ENCODE data around the gene KRT14. TPM values are rescaled to one million over a fixed set of nuclear protein-coding genes. Genes with fewer than 3 reads are reported as not detected.
"Not testable (repeated sequence)": the region's sequence is repeated elsewhere in the genome, so short reads cannot be mapped to it uniquely, and the experiment has no call there.

The KRT14 gene
- total RNA-seq, 1 experiment from 2014 or later = 0.15 TPM

GRCh38 chr17:41579484-41580243 is 7.0 kb downstream of the KRT14 start:
- intact Hi-C loops (cut with micrococcal nuclease) = loop anchor here (2.0 kb wide), 1 partner anchor 69 kb away; no protein-coding TSS in a partner anchor
- no TSS peak for BruUV-seq (replicated peaks)
- H3K9ac ChIP-seq (ENCODE audit: low read length) = no peak overlapping the region
- no peaks in the 10 kb centered on the region for H3K79me2 ChIP-seq (ENCODE audit: low read length)
- peak overlapping the region; percentile 36; the same call in 1 of the 2 replicates for H3K4me2 ChIP-seq (ENCODE audit: low read length)
- H4K20me1 ChIP-seq (ENCODE audit: low read length) = no peaks in the 10 kb centered on the region
- DNase-seq = peak; percentile 87
- no peaks in the 10 kb centered on the region for H3K9me3 ChIP-seq (ENCODE audit: low read length)
- no peak overlapping the region for H2AFZ ChIP-seq (ENCODE audit: low read length)
- H3K27ac ChIP-seq (ENCODE audit: low read length) = peak overlapping the region; percentile 6; the same call in 1 of the 2 replicates
- CTCF ChIA-PET = interaction anchor here (0.6 to 0.9 kb wide), 4 partner anchors 75 to 207 kb away, joined by 3 to 19 read pairs (median 4); partner anchors contain the start of gene JUP
- peak; percentile 81 for ATAC-seq
- TF ChIP-seq CTCF (conservative IDR thresholded peaks at IDR 0.05; ENCODE audit: low read depth, low read length) = peak; percentile 65
- TF ChIP-seq EZH2 (IDR thresholded peaks at IDR 0.05; ENCODE audit: low read length, unreplicated experiment) = no peak
- no peaks in the 10 kb centered on the region for H3K9me2 ChIP-seq (replicated peaks; ENCODE audit: low read length)
- H3K4me3 ChIP-seq (ENCODE audit: low read length) = no peak overlapping the region
- H3F3A ChIP-seq (ENCODE audit: low read length, unreplicated experiment) = no peaks in the 10 kb centered on the region
- H3K4me1 ChIP-seq (ENCODE audit: insufficient read depth, low read length) = peaks cover 29% of the 10 kb centered on the region
- no peaks in the 10 kb centered on the region for H3K27me3 ChIP-seq (ENCODE audit: low read length)
- POLR2A ChIA-PET (ENCODE audit: unreplicated experiment) = interaction anchor here (0.6 kb wide), 1 partner anchor 69 kb away, joined by 15 read pairs; no protein-coding TSS in a partner anchor
- H3K36me3 ChIP-seq (ENCODE audit: low read depth, low read length) = no peaks in the 10 kb centered on the region

- H3K9me3 ChIP-seq (ENCODE audit: low read length) = no peaks in the 10 kb centered on the region
- H3K9ac ChIP-seq (ENCODE audit: low read length) = no peak overlapping the region
- no peaks in the 10 kb centered on the region for H4K20me1 ChIP-seq (ENCODE audit: low read length)
- H3K4me3 ChIP-seq (ENCODE audit: low read length) = no peak overlapping the region
- H3K27me3 ChIP-seq (ENCODE audit: low read length) = no peaks in the 10 kb centered on the region
- ATAC-seq (no peak), DNase-seq (no peak)
- no peaks in the 10 kb centered on the region for H3K9me2 ChIP-seq (replicated peaks; ENCODE audit: low read length)
- H3K36me3 ChIP-seq (ENCODE audit: low read depth, low read length) = no peaks in the 10 kb centered on the region
- no peaks in the 10 kb centered on the region for H3K79me2 ChIP-seq (ENCODE audit: low read length)
- POLR2A ChIA-PET (ENCODE audit: unreplicated experiment) = interaction anchor here (0.6 kb wide), 1 partner anchor 69 kb away, joined by 15 read pairs; no protein-coding TSS in a partner anchor
- H3F3A ChIP-seq (ENCODE audit: low read length, unreplicated experiment) = no peaks in the 10 kb centered on the region
- intact Hi-C loops (cut with micrococcal nuclease) = loop anchor here (2.0 kb wide), 1 partner anchor 70 kb away; no protein-coding TSS in a partner anchor
- H3K27ac ChIP-seq (ENCODE audit: low read length) = no peak overlapping the region
- no TSS peak for BruUV-seq (replicated peaks)
- H3K4me2 ChIP-seq (ENCODE audit: low read length) = no peak overlapping the region
- CTCF ChIA-PET = interaction anchor here (0.6 kb wide), 2 partner anchors 75 to 84 kb away, joined by 3 to 19 read pairs; no protein-coding TSS in a partner anchor
- H2AFZ ChIP-seq (ENCODE audit: low read length) = no peak overlapping the region
- no peak for TF ChIP-seq EZH2phosphoT487 (IDR thresholded peaks at IDR 0.05; ENCODE audit: borderline replicate concordance, low read length)
- peaks cover 29% of the 10 kb centered on the region for H3K4me1 ChIP-seq (ENCODE audit: insufficient read depth, low read length)
These were observed 7.7 kb downstream of the KRT14 start for GRCh38 chr17:41578971-41579370.

GRCh38 chr17:41578538-41578937 is 8.2 kb downstream of the KRT14 start:
- Histone ChIP-seq H3K9ac (ENCODE audit: low read length) (no peak overlapping the region), H3K4me3 (ENCODE audit: low read length) (no peak overlapping the region), H3K4me1 (ENCODE audit: insufficient read depth, low read length) (peaks cover 29% of the 10 kb centered on the region), H2AFZ (ENCODE audit: low read length) (no peak overlapping the region), H4K20me1 (ENCODE audit: low read length) (no peaks in the 10 kb centered on the region), H3K9me3 (ENCODE audit: low read length) (no peaks in the 10 kb centered on the region), H3K79me2 (ENCODE audit: low read length) (no peaks in the 10 kb centered on the region), H3K36me3 (ENCODE audit: low read depth, low read length) (no peaks in the 10 kb centered on the region), H3F3A (ENCODE audit: low read length, unreplicated experiment) (no peaks in the 10 kb centered on the region), H3K27ac (ENCODE audit: low read length) (no peak overlapping the region), H3K9me2 (replicated peaks; ENCODE audit: low read length) (no peaks in the 10 kb centered on the region), H3K4me2 (ENCODE audit: low read length) (no peak overlapping the region), H3K27me3 (ENCODE audit: low read length) (no peaks in the 10 kb centered on the region)
- intact Hi-C loops (cut with micrococcal nuclease) = loop anchor here (2.0 kb wide), 1 partner anchor 70 kb away; no protein-coding TSS in a partner anchor
- TF ChIP-seq EZH2 (IDR thresholded peaks at IDR 0.05; ENCODE audit: low read length, unreplicated experiment) (no peak), EZH2phosphoT487 (IDR thresholded peaks at IDR 0.05; ENCODE audit: borderline replicate concordance, low read length) (no peak), CTCF (conservative IDR thresholded peaks at IDR 0.05; ENCODE audit: low read depth, low read length) (no peak)
- BruUV-seq (replicated peaks) = no TSS peak
- ChIA-PET POLR2A (ENCODE audit: unreplicated experiment) (no interaction called here), CTCF (no interaction called here)
- no peak for DNase-seq
- no peak for ATAC-seq

- peak; percentile 71 for ATAC-seq
- H4K20me1 ChIP-seq (ENCODE audit: low read length); POLR2A ChIA-PET (ENCODE audit: unreplicated experiment); BruUV-seq (replicated peaks); H3K9me3 ChIP-seq (ENCODE audit: low read length); intact Hi-C loops (cut with micrococcal nuclease); CTCF ChIA-PET; H2AFZ ChIP-seq (ENCODE audit: low read length); H3K4me3 ChIP-seq (ENCODE audit: low read length); H3K79me2 ChIP-seq (ENCODE audit: low read length); H3K36me3 ChIP-seq (ENCODE audit: low read depth, low read length); H3K4me2 ChIP-seq (ENCODE audit: low read length); H3K9ac ChIP-seq (ENCODE audit: low read length); H3K9me2 ChIP-seq (replicated peaks; ENCODE audit: low read length); H3F3A ChIP-seq (ENCODE audit: low read length, unreplicated experiment); H3K27ac ChIP-seq (ENCODE audit: low read length); H3K27me3 ChIP-seq (ENCODE audit: low read length): not testable (repeated sequence)
- peaks cover 29% of the 10 kb centered on the region for H3K4me1 ChIP-seq (ENCODE audit: insufficient read depth, low read length)
- DNase-seq = peak; percentile 67
These were observed 10.0 kb downstream of the KRT14 start for GRCh38 chr17:41576740-41577139.
